Endodermal cell (in vitro differentiated cells): ENCODE data around the gene SPATA45. TPM values are rescaled to one million over a fixed set of nuclear protein-coding genes. Genes with fewer than 3 reads are reported as not detected.

Experiments
- DNase-seq: peaks from one replicate; pipeline ENCODE4 v3.0.0-alpha.2; 2017
- H3K27ac ChIP-seq: 2 replicates; pipeline ENCODE4 v1.5.1; 2013; ENCODE audit warnings: mild to moderate bottlenecking, low read depth, low read length, moderate library complexity
- H3K27me3 ChIP-seq: 2 replicates; pipeline ENCODE4 v1.6.1; 2013; ENCODE audit warnings: mild to moderate bottlenecking, low read length, moderate library complexity; ENCODE audit not compliant: insufficient read depth, control insufficient read depth, poor library complexity, severe bottlenecking
- H3K36me3 ChIP-seq: 2 replicates; pipeline ENCODE4 v1.7.0; 2013; ENCODE audit warnings: mild to moderate bottlenecking, low read length, moderate library complexity; ENCODE audit not compliant: control insufficient read depth, insufficient read depth
- H3K4me1 ChIP-seq: one replicate; pipeline ENCODE4 v1.7.0; 2013; ENCODE audit warnings: low read length; ENCODE audit not compliant: control insufficient read depth, insufficient read depth
- H3K4me3 ChIP-seq: 2 replicates; pipeline ENCODE4 v1.5.1; 2013; ENCODE audit warnings: mild to moderate bottlenecking, low read length, moderate library complexity
- H3K9ac ChIP-seq: 2 replicates; pipeline ENCODE4 v1.6.1; 2013; ENCODE audit warnings: mild to moderate bottlenecking, low read length, moderate library complexity; ENCODE audit not compliant: poor library complexity, severe bottlenecking; ENCODE audit errors: extremely low read depth
- H3K9me3 ChIP-seq: 2 replicates; pipeline ENCODE4 v1.6.1; 2013; ENCODE audit warnings: mild to moderate bottlenecking, low read length, moderate library complexity; ENCODE audit not compliant: control insufficient read depth
- H3K27ac Mint-ChIP-seq: 2 replicates; pipeline ENCODE4 v1.8.0; 2020; ENCODE audit warnings: mixed read lengths
- H3K27me3 Mint-ChIP-seq: 2 replicates; pipeline ENCODE4 v1.8.0; 2021; ENCODE audit warnings: mild to moderate bottlenecking, mixed read lengths; ENCODE audit not compliant: insufficient read depth
- H3K36me3 Mint-ChIP-seq: 2 replicates; pipeline ENCODE4 v1.8.0; 2020; ENCODE audit warnings: low read depth, mixed read lengths
- H3K4me1 Mint-ChIP-seq: 2 replicates; pipeline ENCODE4 v1.8.0; 2020; ENCODE audit warnings: mixed read lengths
- H3K4me3 Mint-ChIP-seq: 2 replicates; pipeline ENCODE4 v1.8.0; 2020; ENCODE audit warnings: mild to moderate bottlenecking, moderate library complexity, mixed read lengths
- H3K9me3 Mint-ChIP-seq: 2 replicates; pipeline ENCODE4 v1.8.0; 2020; ENCODE audit warnings: mild to moderate bottlenecking, mixed read lengths
- CTCF ChIP-seq: fragments of 200-600 bp; sonication (generic); conservative IDR thresholded peaks from 2 replicates; pipeline ENCODE4 v1.5.0; 2021; ENCODE audit warnings: antibody characterized with exemption, mild to moderate bottlenecking
- WGBS, 2 experiments: methylation state at CpG; one replicate each; pipeline versions ENCODE4 v1.1.5 to v1.1.7; 2013; ENCODE audit warnings: missing lambda C conversion rate in 2 of 2, mixed read lengths in 1 of 2; ENCODE audit not compliant: insufficient coverage in 1 of 2, insufficient read length in 1 of 2; 5-methylcytosine and 5-hydroxymethylcytosine counted together
- total RNA-seq, 2 donors: library from RNA; stranded (reverse); fragmentation: NEBNext Ultra II Directional in 1 of 2; extraction: Animal tissue kit (Norgen Biotek cat#: 25700) in 1 of 2; gene quantifications; 2 replicates in 1 of 2; 3 replicates in 1 of 2; pipeline ENCODE4 v1.2.1, GENCODE V29; 2021

SPATA45 gene
- total RNA-seq, 2 donors from 2014 or later = not detected

GRCh38 chr1:212791261-212791675 is 56.2 kb downstream of the SPATA45 start:
- Histone ChIP-seq H3K27me3 (no peaks in the 10 kb centered on the region), H3K9me3 (no peaks in the 10 kb centered on the region), H3K27ac (peak overlapping the region; percentile 65), H3K9ac (peak overlapping the region; percentile 83), H3K36me3 (peaks cover 14% of the 10 kb centered on the region), H3K4me1 (no peaks in the 10 kb centered on the region), H3K4me3 (peak overlapping the region; percentile 92)
- no peak for TF ChIP-seq CTCF
- WGBS, 2 experiments = 0% methylated on average over 15 to 22 of the region's 22 CpGs
- Mint-ChIP-seq H3K27ac (peak overlapping the region; percentile 96), H3K9me3 (no peaks in the 10 kb centered on the region), H3K4me3 (peak overlapping the region; percentile 95), H3K27me3 (no peaks in the 10 kb centered on the region), H3K36me3 (peaks cover 22% of the 10 kb centered on the region), H3K4me1 (peaks cover 23% of the 10 kb centered on the region)
- DNase-seq = no peak

- TF ChIP-seq CTCF = no peak
- Histone ChIP-seq H3K9ac (no peak overlapping the region), H3K9me3 (peaks cover 7% of the 10 kb centered on the region), H3K4me3 (no peak overlapping the region), H3K27me3 (no peaks in the 10 kb centered on the region), H3K36me3 (peaks cover 65% of the 10 kb centered on the region), H3K27ac (no peak overlapping the region), H3K4me1 (no peaks in the 10 kb centered on the region)
- Mint-ChIP-seq H3K36me3 (peaks cover 52% of the 10 kb centered on the region), H3K4me3 (no peak overlapping the region), H3K9me3 (peaks cover 2% of the 10 kb centered on the region), H3K4me1 (peaks cover 6% of the 10 kb centered on the region), H3K27ac (no peak overlapping the region), H3K27me3 (no peaks in the 10 kb centered on the region)
- DNase-seq = no peak
- WGBS, 2 experiments = no CpG with 5 or more reads among the region's 1 CpG
These were observed 61.6 kb downstream of the SPATA45 start for GRCh38 chr1:212785871-212786270.

GRCh38 chr1:212783976-212784375 is 63.5 kb downstream of the SPATA45 start:
- no peak for DNase-seq
- Mint-ChIP-seq H3K4me1 (peaks cover 2% of the 10 kb centered on the region), H3K4me3 (no peak overlapping the region), H3K9me3 (peaks cover 5% of the 10 kb centered on the region), H3K36me3 (peaks cover 54% of the 10 kb centered on the region), H3K27ac (no peak overlapping the region), H3K27me3 (no peaks in the 10 kb centered on the region)
- H3K4me3 ChIP-seq = no peak overlapping the region
- H3K4me1 ChIP-seq = no peaks in the 10 kb centered on the region
- H3K27ac ChIP-seq = no peak overlapping the region
- H3K27me3 ChIP-seq = no peaks in the 10 kb centered on the region
- no peak for TF ChIP-seq CTCF
- peaks cover 72% of the 10 kb centered on the region for H3K36me3 ChIP-seq
- H3K9me3 ChIP-seq = peaks cover 13% of the 10 kb centered on the region
- WGBS, 2 experiments = no CpG with 5 or more reads among the region's 1 CpG
- no peak overlapping the region for H3K9ac ChIP-seq
